H9 (cell line): ENCODE data around the gene RANBP17. TPM values are rescaled to one million over a fixed set of nuclear protein-coding genes. Genes with fewer than 3 reads are reported as not detected.

ENCODE experiments used
- DNase-seq: peaks from one replicate; pipeline ENCODE4 v3.0.0-alpha.2; 2017
- H2AFZ ChIP-seq: one replicate; pipeline ENCODE4 v1.6.1; 2013; ENCODE audit warnings: mild to moderate bottlenecking, low read length, control low read depth, moderate library complexity
- H2AK5ac ChIP-seq: 2 replicates; pipeline ENCODE4 v1.6.1; 2013; ENCODE audit warnings: low read length, control low read depth, mixed read lengths; ENCODE audit not compliant: insufficient read length
- H2BK120ac ChIP-seq: one replicate; pipeline ENCODE4 v1.6.1; 2013; ENCODE audit warnings: low read depth, mild to moderate bottlenecking, low read length, control low read depth, inconsistent platforms; ENCODE audit not compliant: poor library complexity, severe bottlenecking
- H2BK12ac ChIP-seq: 2 replicates; pipeline ENCODE4 v1.6.1; 2013; ENCODE audit warnings: low read length, control low read depth, mixed read lengths, low read depth; ENCODE audit not compliant: insufficient read length
- H2BK15ac ChIP-seq: 2 replicates; pipeline ENCODE4 v1.6.1; 2013; ENCODE audit warnings: low read depth, low read length, control low read depth
- H2BK20ac ChIP-seq: one replicate; pipeline ENCODE4 v1.6.1; 2013; ENCODE audit warnings: low read depth, mild to moderate bottlenecking, low read length, control low read depth, inconsistent platforms; ENCODE audit not compliant: poor library complexity, severe bottlenecking
- H2BK5ac ChIP-seq: 2 replicates; pipeline ENCODE4 v1.6.1; 2013; ENCODE audit warnings: low read length, control low read depth, mixed read lengths; ENCODE audit not compliant: insufficient read length
- H3K14ac ChIP-seq: 2 replicates; pipeline ENCODE4 v1.6.1; 2013; ENCODE audit warnings: low read length, control low read depth; ENCODE audit not compliant: insufficient read depth
- H3K18ac ChIP-seq: 2 replicates; pipeline ENCODE4 v1.6.1; 2013; ENCODE audit warnings: low read depth, mild to moderate bottlenecking, mixed read lengths, low read length, control low read depth; ENCODE audit not compliant: insufficient read length
- H3K23ac ChIP-seq: 2 replicates; pipeline ENCODE4 v1.6.1; 2013; ENCODE audit warnings: low read length, control low read depth, mixed read lengths, low read depth; ENCODE audit not compliant: insufficient read length
- H3K23me2 ChIP-seq: 2 replicates; pipeline ENCODE4 v1.6.1; 2013; ENCODE audit warnings: low read depth, mild to moderate bottlenecking, mixed read lengths, low read length, control low read depth; ENCODE audit not compliant: insufficient read length, poor library complexity, severe bottlenecking
- H3K27ac ChIP-seq: 2 replicates; pipeline ENCODE4 v1.5.1; 2013; ENCODE audit warnings: low read length, control low read depth, mixed read lengths, low read depth; ENCODE audit not compliant: insufficient read length
- H3K27me3 ChIP-seq: 2 replicates; pipeline ENCODE4 v1.6.1; 2013; ENCODE audit warnings: low read length, control low read depth, inconsistent platforms; ENCODE audit not compliant: insufficient read depth
- H3K4ac ChIP-seq: 2 replicates; pipeline ENCODE4 v1.6.1; 2013; ENCODE audit warnings: low read depth, mild to moderate bottlenecking, control low read depth, inconsistent platforms, low read length, moderate library complexity
- H3K4me1 ChIP-seq: 2 replicates; pipeline ENCODE4 v1.6.1; 2013; ENCODE audit warnings: low read length, control low read depth, inconsistent platforms; ENCODE audit not compliant: insufficient read depth
- H3K4me2 ChIP-seq: 2 replicates; pipeline ENCODE4 v1.6.1; 2013; ENCODE audit warnings: low read length, control low read depth, mixed read lengths; ENCODE audit not compliant: insufficient read length, insufficient read depth
- H3K56ac ChIP-seq: 2 replicates; pipeline ENCODE4 v1.6.1; 2013; ENCODE audit warnings: low read depth, mild to moderate bottlenecking, mixed read lengths, low read length, control low read depth; ENCODE audit not compliant: insufficient read length
- H3K79me1 ChIP-seq: 2 replicates; pipeline ENCODE4 v1.6.1; 2013; ENCODE audit warnings: low read depth, mild to moderate bottlenecking, moderate library complexity, low read length, control low read depth, inconsistent platforms; ENCODE audit not compliant: insufficient read depth, poor library complexity, severe bottlenecking
- H3K79me2 ChIP-seq: 2 replicates; pipeline ENCODE4 v1.6.1; 2013; ENCODE audit warnings: low read length, control low read depth, inconsistent platforms; ENCODE audit not compliant: insufficient read depth
- H3K9ac ChIP-seq: 2 replicates; pipeline ENCODE4 v1.6.1; 2013; ENCODE audit warnings: low read length, control low read depth, mixed read lengths; ENCODE audit not compliant: insufficient read length; ENCODE audit errors: extremely low read depth
- H3K9me3 ChIP-seq: one replicate; pipeline ENCODE4 v1.6.1; 2013; ENCODE audit warnings: low read depth, low read length, inconsistent platforms; ENCODE audit not compliant: control insufficient read depth
- H3T11ph ChIP-seq: one replicate; pipeline ENCODE4 v1.6.1; 2013; ENCODE audit warnings: mild to moderate bottlenecking, low read length, control low read depth, inconsistent platforms
- H4K20me1 ChIP-seq: one replicate; pipeline ENCODE4 v1.6.1; 2013; ENCODE audit not compliant: control insufficient read depth, insufficient read length, insufficient read depth
- H4K5ac ChIP-seq: 2 replicates; pipeline ENCODE4 v1.6.1; 2013; ENCODE audit warnings: low read depth, mild to moderate bottlenecking, mixed read lengths, low read length, control low read depth; ENCODE audit not compliant: insufficient read length
- H4K8ac ChIP-seq: replicated peaks from 2 replicates; pipeline ENCODE4 v1.6.1; 2013; ENCODE audit warnings: low read length, control low read depth, mixed read lengths, low read depth; ENCODE audit not compliant: insufficient read length
- H4K91ac ChIP-seq: 2 replicates; pipeline ENCODE4 v1.6.1; 2013; ENCODE audit warnings: low read depth, mild to moderate bottlenecking, moderate library complexity, mixed read lengths, low read length, control low read depth; ENCODE audit not compliant: insufficient read length
- H3K27ac Mint-ChIP-seq, 3 experiments: 2 replicates in 2 of 3; 3 replicates in 1 of 3; pipeline ENCODE4 v1.8.0; 2020 to 2021; ENCODE audit warnings: mixed read lengths in 3 of 3, mild to moderate bottlenecking in 1 of 3, moderate library complexity in 1 of 3
- H3K27me3 Mint-ChIP-seq: 2 replicates; pipeline ENCODE4 v1.8.0; 2021; ENCODE audit warnings: low read depth, mild to moderate bottlenecking, moderate library complexity, mixed read lengths
- H3K36me3 Mint-ChIP-seq, 3 experiments: 2 replicates in 2 of 3; 3 replicates in 1 of 3; pipeline ENCODE4 v1.8.0; 2020 to 2021; ENCODE audit warnings: low read depth in 3 of 3, mixed read lengths in 3 of 3; ENCODE audit not compliant: insufficient read depth in 1 of 3
- H3K4me1 Mint-ChIP-seq, 2 experiments: 2 replicates each; pipeline ENCODE4 v1.8.0; 2020; ENCODE audit warnings: mixed read lengths in 2 of 2
- H3K4me3 Mint-ChIP-seq, 2 experiments: 2 replicates in 1 of 2; 3 replicates in 1 of 2; pipeline ENCODE4 v1.8.0; 2020 to 2021; ENCODE audit warnings: mild to moderate bottlenecking in 2 of 2, mixed read lengths in 2 of 2, moderate library complexity in 1 of 2
- H3K9me3 Mint-ChIP-seq, 2 experiments: 2 replicates in 1 of 2; 3 replicates in 1 of 2; pipeline ENCODE4 v1.8.0; 2020; ENCODE audit warnings: mild to moderate bottlenecking in 2 of 2, mixed read lengths in 2 of 2, moderate library complexity in 1 of 2
- CTCF ChIP-seq: fragments of 200-600 bp; sonication (generic); conservative IDR thresholded peaks from 3 replicates; pipeline ENCODE4 v1.8.0; 2021; ENCODE audit warnings: antibody characterized with exemption, mild to moderate bottlenecking
- whole genome bisulfite sequencing: extraction: QIAGEN DNeasy Blood & Tissue Kit; methylation state at CpG from one replicate; pipeline ENCODE4 v1.1.7; 2013; ENCODE audit warnings: missing lambda C conversion rate, low lambda C conversion rate, mixed read lengths; ENCODE audit not compliant: insufficient read length; ENCODE audit errors: extremely low coverage; 5-methylcytosine and 5-hydroxymethylcytosine counted together
- total RNA-seq: library from RNA; stranded (reverse); gene quantifications from 2 replicates; pipeline ENCODE4 v1.2.1, GENCODE V29; 2021

RANBP17 gene
- total RNA-seq, 1 experiment from 2014 or later = 16.5 TPM

GRCh38 chr5:171102877-171103610 lies 241.2 kb downstream of the RANBP17 start:
- Histone ChIP-seq H4K20me1 (no peaks in the 10 kb centered on the region), H2BK15ac (no peak overlapping the region), H3K9me3 (no peaks in the 10 kb centered on the region), H2BK5ac (no peak overlapping the region), H2BK20ac (no peak overlapping the region), H4K91ac (no peak overlapping the region), H3K14ac (peak overlapping the region; percentile 55; the same call in 1 of the 2 replicates), H3K56ac (no peak overlapping the region), H2BK120ac (no peak overlapping the region), H2AFZ (no peak overlapping the region), H3K9ac (no peak overlapping the region), H3K4me2 (no peak overlapping the region), H3K4ac (no peak overlapping the region), H3K79me1 (no peaks in the 10 kb centered on the region), H3K23ac (no peak overlapping the region), H3K27ac (no peak overlapping the region), H3K4me1 (peaks cover 4% of the 10 kb centered on the region; the same call in 1 of the 2 replicates), H4K5ac (no peak overlapping the region), H2AK5ac (no peak overlapping the region), H2BK12ac (no peak overlapping the region), H3K79me2 (no peaks in the 10 kb centered on the region), H3T11ph (no peak overlapping the region), H3K18ac (no peak overlapping the region), H3K27me3 (no peaks in the 10 kb centered on the region), H4K8ac (no peak overlapping the region), H3K23me2 (no peaks in the 10 kb centered on the region)
- WGBS = no CpG with 5 or more reads among the region's 11 CpGs
- peak overlapping the region in 2 of 3 experiments; percentile 64 to 79; a peak in 4 of 7 replicates for H3K27ac Mint-ChIP-seq
- TF ChIP-seq CTCF = no peak
- H3K4me3 Mint-ChIP-seq = no peak overlapping the region
- peaks cover 7 to 39% (median 24%) of the 10 kb centered on the region in 3 experiments for H3K36me3 Mint-ChIP-seq
- H3K4me1 Mint-ChIP-seq = peaks cover 13 to 14% of the 10 kb centered on the region in 2 experiments
- peak; percentile 40 for DNase-seq
- H3K27me3 Mint-ChIP-seq = no peaks in the 10 kb centered on the region; the same call in 1 of the 2 replicates
- peaks cover 13 to 27% of the 10 kb centered on the region in 2 experiments; a peak in 4 of 5 replicates for H3K9me3 Mint-ChIP-seq
